H1 (cell line): ENCODE results near the gene RAB3A. TPM values are rescaled to one million over a fixed set of nuclear protein-coding genes. Genes with fewer than 3 reads are reported as not detected.

Source experiments
- CTCF ChIA-PET: fragments of 300-600 bp; sonication (Branson Sonifier 250); formaldehyde crosslinking; loops from one replicate; lab custom pipeline; 2021; ENCODE audit not compliant: partially characterized antibody; lab: Charles Lee
- POLR2A ChIA-PET: fragments of 300-600 bp; sonication (Branson Sonifier 250); formaldehyde crosslinking; loops from one replicate; lab custom pipeline; 2021; ENCODE audit warnings: inconsistent platforms; ENCODE audit not compliant: partially characterized antibody; lab: Charles Lee
- DNase-seq, 2 experiments: peaks; one replicate each; pipeline versions ENCODE4 v3.0.0 to v3.0.0-alpha.2; 2010 to 2022; ENCODE audit warnings: low spot score in 2 of 2, low read depth in 1 of 2, mixed read lengths in 1 of 2
- FAIRE-seq: peaks from 2 replicates; lab custom pipeline; 2011; peaks lifted over from hg19 to GRCh38; lab: Jason Lieb, UNC
- H2AFZ ChIP-seq: 2 replicates; pipeline ENCODE4 v1.8.1; 2012; ENCODE audit warnings: low read length, inconsistent platforms
- H2AK5ac ChIP-seq: 2 replicates; pipeline ENCODE4 v1.6.1; 2013; ENCODE audit warnings: low read depth, low read length
- H2BK120ac ChIP-seq: replicated peaks from 2 replicates; pipeline ENCODE3; 2013; ENCODE audit warnings: low read depth, low read length, inconsistent platforms
- H2BK12ac ChIP-seq: 2 replicates; pipeline ENCODE4 v1.6.1; 2013; ENCODE audit warnings: low read depth, low read length
- H2BK15ac ChIP-seq: 2 replicates; pipeline ENCODE4 v1.6.1; 2013; ENCODE audit warnings: low read length
- H2BK20ac ChIP-seq: 2 replicates; pipeline ENCODE4 v1.6.1; 2013; ENCODE audit warnings: low read length
- H2BK5ac ChIP-seq: 2 replicates; pipeline ENCODE4 v1.6.1; 2013; ENCODE audit warnings: low read depth, low read length
- H3K14ac ChIP-seq: 2 replicates; pipeline ENCODE4 v1.6.1; 2013; ENCODE audit warnings: inconsistent platforms; ENCODE audit not compliant: insufficient read length
- H3K18ac ChIP-seq: 2 replicates; pipeline ENCODE4 v1.6.1; 2013; ENCODE audit warnings: low read length; ENCODE audit errors: extremely low read depth
- H3K23ac ChIP-seq: 2 replicates; pipeline ENCODE4 v1.6.1; 2013; ENCODE audit warnings: inconsistent platforms; ENCODE audit not compliant: insufficient read length
- H3K23me2 ChIP-seq: 2 replicates; pipeline ENCODE4 v1.6.1; 2013; ENCODE audit warnings: low read depth, low read length
- H3K27ac ChIP-seq: 2 replicates; pipeline ENCODE4 v1.6.1; 2011; ENCODE audit warnings: low read depth, low read length, inconsistent platforms
- H3K27me3 ChIP-seq, 4 experiments: replicated peaks in 1 of 4; 1 replicate in 1 of 4; 2 replicates in 3 of 4; pipeline versions ENCODE4 v1.6.1 to v1.8.1; 2011 to 2013; ENCODE audit warnings: low read length in 3 of 4, mild to moderate bottlenecking in 3 of 4, inconsistent platforms in 2 of 4, mixed read lengths in 2 of 4, moderate library complexity in 1 of 4; ENCODE audit not compliant: control insufficient read depth in 3 of 4, insufficient read depth in 3 of 4; ENCODE audit errors: extremely low read depth in 1 of 4
- H3K36me3 ChIP-seq, 4 experiments: 2 replicates each; pipeline versions ENCODE4 v1.6.1 to v1.8.1; 2011 to 2013; ENCODE audit warnings: mild to moderate bottlenecking in 4 of 4, low read length in 3 of 4, moderate library complexity in 2 of 4, control low read depth in 1 of 4, inconsistent platforms in 1 of 4; ENCODE audit not compliant: insufficient read depth in 4 of 4, control insufficient read depth in 2 of 4
- H3K4ac ChIP-seq: replicated peaks from 2 replicates; pipeline ENCODE3; 2013; ENCODE audit warnings: low read length, low read depth, mixed read lengths, inconsistent platforms; ENCODE audit not compliant: insufficient read length
- H3K4me1 ChIP-seq, 4 experiments: replicated peaks in 1 of 4; 1 replicate in 1 of 4; 2 replicates in 3 of 4; pipeline versions ENCODE4 v1.6.1 to v1.8.1; 2011 to 2013; ENCODE audit warnings: low read length in 3 of 4, inconsistent platforms in 2 of 4, mixed read lengths in 1 of 4; ENCODE audit not compliant: insufficient read depth in 4 of 4, control insufficient read depth in 3 of 4
- H3K4me2 ChIP-seq, 2 experiments: 2 replicates each; pipeline versions ENCODE4 v1.6.1 to v1.8.1; 2011 to 2013; ENCODE audit warnings: low read depth in 2 of 2, low read length in 2 of 2, control low read depth in 1 of 2, inconsistent platforms in 1 of 2, mild to moderate bottlenecking in 1 of 2; ENCODE audit not compliant: insufficient read depth in 1 of 2
- H3K4me3 ChIP-seq, 4 experiments: fragments of 200-600, 300-600 bp in 1 of 4; sonication (generic), shearing (Covaris generic), sonication (Bioruptor Twin) in 1 of 4; 2 replicates each; pipeline versions ENCODE4 v1.5.1 to v1.8.1; 2011 to 2016; ENCODE audit warnings: low read length in 4 of 4, low read depth in 3 of 4, control low read depth in 2 of 4, inconsistent platforms in 2 of 4, mild to moderate bottlenecking in 2 of 4, mixed read lengths in 1 of 4, moderate library complexity in 1 of 4; ENCODE audit not compliant: insufficient read depth in 2 of 4; ENCODE audit errors: extremely low read depth in 1 of 4
- H3K56ac ChIP-seq: replicated peaks from 2 replicates; pipeline ENCODE3; 2013; ENCODE audit warnings: low read depth, mild to moderate bottlenecking, mixed read lengths, low read length, inconsistent platforms; ENCODE audit not compliant: insufficient read length
- H3K79me1 ChIP-seq: 2 replicates; pipeline ENCODE4 v1.6.1; 2013; ENCODE audit warnings: low read depth, low read length, control low read depth
- H3K79me2 ChIP-seq, 2 experiments: 2 replicates each; pipeline versions ENCODE4 v1.6.1 to v1.8.1; 2012 to 2013; ENCODE audit warnings: low read length in 2 of 2, mild to moderate bottlenecking in 2 of 2, inconsistent platforms in 1 of 2; ENCODE audit not compliant: insufficient read depth in 2 of 2, control insufficient read depth in 1 of 2
- H3K9ac ChIP-seq, 4 experiments: replicated peaks in 1 of 4; 1 replicate in 1 of 4; 2 replicates in 3 of 4; pipeline versions ENCODE4 v1.6.1 to v1.8.1; 2011 to 2013; ENCODE audit warnings: low read depth in 3 of 4, low read length in 3 of 4, control low read depth in 2 of 4, mild to moderate bottlenecking in 2 of 4, moderate library complexity in 2 of 4, inconsistent platforms in 1 of 4; ENCODE audit errors: extremely low read depth in 1 of 4
- H3K9me3 ChIP-seq, 2 experiments: 2 replicates each; pipeline versions ENCODE4 v1.6.1 to v1.8.1; 2012 to 2013; ENCODE audit warnings: mild to moderate bottlenecking in 2 of 2, moderate library complexity in 2 of 2, control low read depth in 1 of 2, inconsistent platforms in 1 of 2, low read depth in 1 of 2, low read length in 1 of 2, mixed read lengths in 1 of 2; ENCODE audit not compliant: insufficient read depth in 2 of 2
- H4K20me1 ChIP-seq, 2 experiments: replicated peaks in 1 of 2; 2 replicates each; pipeline versions ENCODE3 to v1.8.1; 2011 to 2013; ENCODE audit warnings: inconsistent platforms in 2 of 2, low read length in 2 of 2, mild to moderate bottlenecking in 1 of 2; ENCODE audit not compliant: insufficient read depth in 2 of 2, control insufficient read depth in 1 of 2
- H4K5ac ChIP-seq: 2 replicates; pipeline ENCODE4 v1.6.1; 2013; ENCODE audit warnings: low read length, low read depth, mixed read lengths, inconsistent platforms; ENCODE audit not compliant: insufficient read length
- H4K8ac ChIP-seq: 2 replicates; pipeline ENCODE4 v1.8.0; 2013; ENCODE audit warnings: mild to moderate bottlenecking, moderate library complexity, low read length, inconsistent platforms; ENCODE audit not compliant: insufficient read depth; ENCODE audit errors: extremely low read depth
- H4K91ac ChIP-seq: replicated peaks from 2 replicates; pipeline ENCODE3; 2013; ENCODE audit warnings: low read length, mixed read lengths, inconsistent platforms; ENCODE audit not compliant: insufficient read length
- CEBPB ChIP-seq: IDR thresholded peaks from 2 replicates; pipeline ENCODE4 v1.6.1; 2012; ENCODE audit warnings: low read depth, low read length
- EZH2 ChIP-seq: fragments of 200-600 bp; sonication (generic); IDR thresholded peaks from 2 replicates; pipeline ENCODE4 v1.7.1; 2012; ENCODE audit warnings: low read depth, mild to moderate bottlenecking, moderate library complexity, low read length, inconsistent platforms; ENCODE audit not compliant: severe bottlenecking
- JUN ChIP-seq: IDR thresholded peaks from 2 replicates; pipeline ENCODE4 v1.6.1; 2011; ENCODE audit warnings: low read depth, mild to moderate bottlenecking, improper control_type of control experiment, low read length
- KDM1A ChIP-seq: fragments of 200-600, 300-600 bp; sonication (generic); IDR thresholded peaks from 2 replicates; pipeline ENCODE4 v1.7.1; 2016; ENCODE audit warnings: mild to moderate bottlenecking, low read length, borderline replicate concordance
- KDM4A ChIP-seq: IDR thresholded peaks from one replicate; pipeline ENCODE4 v1.7.1; 2012; ENCODE audit warnings: low read depth, mild to moderate bottlenecking, moderate library complexity, low read length, inconsistent platforms; ENCODE audit not compliant: severe bottlenecking
- KDM5A ChIP-seq: fragments of 200-600 bp; IDR thresholded peaks from 2 replicates; pipeline ENCODE4 v1.7.1; 2012; ENCODE audit warnings: mild to moderate bottlenecking, low read length, inconsistent platforms, mixed read lengths
- MAX ChIP-seq: IDR thresholded peaks from 2 replicates; pipeline ENCODE4 v1.6.1; 2012; ENCODE audit warnings: inconsistent platforms
- POLR2A ChIP-seq, 2 experiments: IDR thresholded peaks; 1 replicate in 1 of 2; 2 replicates in 1 of 2; pipeline ENCODE4 v1.6.1; 2011; ENCODE audit warnings: low read depth in 2 of 2, low read length in 2 of 2, mild to moderate bottlenecking in 2 of 2; ENCODE audit errors: control extremely low read depth in 1 of 2
- RAD21 ChIP-seq, 2 experiments: IDR thresholded peaks in 1 of 2; conservative IDR thresholded peaks in 1 of 2; 2 replicates each; pipeline ENCODE4 v1.6.1; 2011; ENCODE audit warnings: low read depth in 2 of 2, low read length in 2 of 2, improper control_type of control experiment in 1 of 2, inconsistent platforms in 1 of 2, mild to moderate bottlenecking in 1 of 2, moderate library complexity in 1 of 2
- YY1 ChIP-seq: IDR thresholded peaks from 2 replicates; pipeline ENCODE4 v1.6.1; 2011; ENCODE audit warnings: low read depth, mild to moderate bottlenecking, low read length
- WGBS, 2 experiments: shearing (Covaris generic) in 1 of 2; methylation state at CpG; one replicate each; pipeline versions ENCODE4 v1.1.6 to v1.1.7; 2013 to 2015; ENCODE audit warnings: low lambda C conversion rate in 2 of 2, mixed read lengths in 2 of 2, inconsistent platforms in 1 of 2, low coverage in 1 of 2, missing lambda C conversion rate in 1 of 2; ENCODE audit not compliant: insufficient replicate concordance in 2 of 2, insufficient coverage in 1 of 2, insufficient read length in 1 of 2; ENCODE audit errors: extremely low coverage in 1 of 2, missing lambda C conversion rate in 1 of 2; 5-methylcytosine and 5-hydroxymethylcytosine counted together
- polyA plus RNA-seq, 7 experiments: library from polyadenylated mRNA; depleted of rRNA in 3 of 7; stranded (reverse) in 5 of 7; unstranded in 2 of 7; fragments of >200 nt in 5 of 7; fragments of 200-250 nt in 2 of 7; gene quantifications; 1 replicate in 5 of 7; 2 replicates in 1 of 7; 4 replicates in 1 of 7; pipeline versions ENCODE4 v1.2.1 to v1.2.3, GENCODE V29; 2011 to 2013; ENCODE audit warnings: missing spikeins in 2 of 7, mixed read lengths in 2 of 7
- total RNA-seq: library from RNA; stranded (reverse); fragmentation: NEBNext Ultra II Directional; extraction: Animal tissue kit (Norgen Biotek cat#: 25700); gene quantifications from 2 replicates; pipeline ENCODE4 v1.2.1, GENCODE V29; 2021
- TF ChIP-seq, protein P1 (sequence below), 3 experiments: IDR thresholded peaks; 1 replicate in 2 of 3; 2 replicates in 1 of 3; pipeline versions ENCODE4 v1.5.1 to v1.6.1; 2011; ENCODE audit warnings: low read length in 3 of 3, mild to moderate bottlenecking in 3 of 3, inconsistent platforms in 2 of 3, low read depth in 1 of 3, moderate library complexity in 1 of 3; ENCODE audit not compliant: insufficient read depth in 1 of 3; ENCODE audit errors: control extremely low read depth in 1 of 3

Gene RAB3A
- total and polyA plus RNA-seq, 2 of the 8 experiments (the other 6 are each of a cell fraction or from before 2014, with no cell fraction given) = 13.6 to 14.2 TPM

DNA sequence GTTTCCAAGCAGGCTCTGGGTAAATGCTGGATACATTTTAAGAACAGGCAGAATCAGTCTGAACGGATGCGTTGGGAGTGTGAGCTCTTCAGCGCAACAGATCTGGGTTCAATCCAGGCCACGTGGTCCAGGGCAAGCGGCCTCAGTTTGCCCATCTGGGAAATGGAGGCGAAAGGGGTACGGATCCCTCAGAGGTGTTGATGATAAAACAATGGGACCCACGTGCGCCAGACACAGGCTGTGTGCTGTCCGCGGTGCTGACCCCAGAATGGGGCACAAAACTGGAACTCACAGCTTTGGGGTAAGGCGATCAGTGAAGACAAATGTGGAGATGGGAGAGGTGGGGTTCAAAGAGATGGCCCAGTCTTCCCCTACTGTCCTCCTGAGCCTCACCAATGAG lies 35.5 kb upstream of the RAB3A start:
- Histone ChIP-seq H3K79me2 (no peaks in the 10 kb centered on the region), H3K4me1 (no peaks in the 10 kb centered on the region), H3K4ac (no peak overlapping the region), H2BK15ac (no peak overlapping the region), H4K20me1 (peaks cover 0 to 1% of the 10 kb centered on the region in 2 experiments), H3K23ac (no peak overlapping the region), H3K79me1 (no peaks in the 10 kb centered on the region), H3K27ac (no peak overlapping the region), H3K23me2 (no peaks in the 10 kb centered on the region), H3K9me3 (no peaks in the 10 kb centered on the region), H3K9ac (no peak overlapping the region), H3K4me2 (no peak overlapping the region), H4K8ac (no peak overlapping the region), H3K4me3 (no peak overlapping the region), H4K91ac (no peak overlapping the region), H2BK120ac (no peak overlapping the region), H4K5ac (no peak overlapping the region), H3K56ac (no peak overlapping the region), H2BK12ac (no peak overlapping the region), H3K18ac (no peak overlapping the region), H3K14ac (no peak overlapping the region), H2BK20ac (no peak overlapping the region), H2AK5ac (no peak overlapping the region), H2BK5ac (no peak overlapping the region), H2AFZ (no peak overlapping the region), H3K36me3 (no peaks in the 10 kb centered on the region), H3K27me3 (no peaks in the 10 kb centered on the region; a peak in 1 of 7 replicates)
- WGBS, 2 experiments = 54% methylated on average over 12 of the region's 12 CpGs; no CpG with 5 or more reads in 1 of the 2 experiments
- CTCF ChIA-PET = interaction anchor here (0.6 to 8.2 kb wide), 3 partner anchors 13 to 272 kb away, joined by 4 to 85 read pairs (median 13); a partner anchor contains a TSS
- POLR2A ChIA-PET = interaction anchor here (1.1 kb wide), 1 partner anchor 40 kb away, joined by 3 read pairs; no protein-coding TSS in a partner anchor
- FAIRE-seq (no peak), DNase-seq (peak in 1 of 2 experiments; percentile 74)
- TF ChIP-seq EZH2 (no peak), CEBPB (no peak), KDM4A (no peak), POLR2A (IDR thresholded peaks at IDR 0.05; ENCODE audit: control extremely low read depth in 1 of 2, low read depth in 2 of 2, low read length in 2 of 2) (no peak), KDM1A (peak; percentile 98), MAX (peak; percentile 99), JUN (no peak), RAD21 (IDR thresholded peaks at IDR 0.05 in 1 of 2, conservative IDR thresholded peaks at IDR 0.05 in 1 of 2; ENCODE audit: low read depth in 2 of 2, low read length in 2 of 2) (no peak), YY1 (no peak), KDM5A (no peak)
- TF ChIP-seq, protein P1, sequence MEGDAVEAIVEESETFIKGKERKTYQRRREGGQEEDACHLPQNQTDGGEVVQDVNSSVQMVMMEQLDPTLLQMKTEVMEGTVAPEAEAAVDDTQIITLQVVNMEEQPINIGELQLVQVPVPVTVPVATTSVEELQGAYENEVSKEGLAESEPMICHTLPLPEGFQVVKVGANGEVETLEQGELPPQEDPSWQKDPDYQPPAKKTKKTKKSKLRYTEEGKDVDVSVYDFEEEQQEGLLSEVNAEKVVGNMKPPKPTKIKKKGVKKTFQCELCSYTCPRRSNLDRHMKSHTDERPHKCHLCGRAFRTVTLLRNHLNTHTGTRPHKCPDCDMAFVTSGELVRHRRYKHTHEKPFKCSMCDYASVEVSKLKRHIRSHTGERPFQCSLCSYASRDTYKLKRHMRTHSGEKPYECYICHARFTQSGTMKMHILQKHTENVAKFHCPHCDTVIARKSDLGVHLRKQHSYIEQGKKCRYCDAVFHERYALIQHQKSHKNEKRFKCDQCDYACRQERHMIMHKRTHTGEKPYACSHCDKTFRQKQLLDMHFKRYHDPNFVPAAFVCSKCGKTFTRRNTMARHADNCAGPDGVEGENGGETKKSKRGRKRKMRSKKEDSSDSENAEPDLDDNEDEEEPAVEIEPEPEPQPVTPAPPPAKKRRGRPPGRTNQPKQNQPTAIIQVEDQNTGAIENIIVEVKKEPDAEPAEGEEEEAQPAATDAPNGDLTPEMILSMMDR (IDR thresholded peaks at IDR 0.05; ENCODE audit: control extremely low read depth in 1 of 3, insufficient read depth in 1 of 3, low read depth in 1 of 3, low read length in 3 of 3) = no peak
